Measurements from ENCODE around the gene CYP2B6.

GRCh38 chr19:41019346-41019745, 28.3 kb downstream of the CYP2B6 start:
- no peak for TF ChIP-seq TAF1 (IDR thresholded peaks at IDR 0.05; ENCODE audit: low read depth)
- TF ChIP-seq, protein P1, sequence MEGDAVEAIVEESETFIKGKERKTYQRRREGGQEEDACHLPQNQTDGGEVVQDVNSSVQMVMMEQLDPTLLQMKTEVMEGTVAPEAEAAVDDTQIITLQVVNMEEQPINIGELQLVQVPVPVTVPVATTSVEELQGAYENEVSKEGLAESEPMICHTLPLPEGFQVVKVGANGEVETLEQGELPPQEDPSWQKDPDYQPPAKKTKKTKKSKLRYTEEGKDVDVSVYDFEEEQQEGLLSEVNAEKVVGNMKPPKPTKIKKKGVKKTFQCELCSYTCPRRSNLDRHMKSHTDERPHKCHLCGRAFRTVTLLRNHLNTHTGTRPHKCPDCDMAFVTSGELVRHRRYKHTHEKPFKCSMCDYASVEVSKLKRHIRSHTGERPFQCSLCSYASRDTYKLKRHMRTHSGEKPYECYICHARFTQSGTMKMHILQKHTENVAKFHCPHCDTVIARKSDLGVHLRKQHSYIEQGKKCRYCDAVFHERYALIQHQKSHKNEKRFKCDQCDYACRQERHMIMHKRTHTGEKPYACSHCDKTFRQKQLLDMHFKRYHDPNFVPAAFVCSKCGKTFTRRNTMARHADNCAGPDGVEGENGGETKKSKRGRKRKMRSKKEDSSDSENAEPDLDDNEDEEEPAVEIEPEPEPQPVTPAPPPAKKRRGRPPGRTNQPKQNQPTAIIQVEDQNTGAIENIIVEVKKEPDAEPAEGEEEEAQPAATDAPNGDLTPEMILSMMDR (IDR thresholded peaks at IDR 0.05; ENCODE audit: poor library complexity, severe bottlenecking), result no peak
- no peak for TF ChIP-seq POLR2AphosphoS5 (IDR thresholded peaks at IDR 0.05)
- no peak for TF ChIP-seq EZH2 (IDR thresholded peaks at IDR 0.05; ENCODE audit: borderline replicate concordance, insufficient read depth, low read length, poor library complexity, severe bottlenecking)
